ENCODE data around the gene ZNF343.

ZNF343 gene

DNA sequence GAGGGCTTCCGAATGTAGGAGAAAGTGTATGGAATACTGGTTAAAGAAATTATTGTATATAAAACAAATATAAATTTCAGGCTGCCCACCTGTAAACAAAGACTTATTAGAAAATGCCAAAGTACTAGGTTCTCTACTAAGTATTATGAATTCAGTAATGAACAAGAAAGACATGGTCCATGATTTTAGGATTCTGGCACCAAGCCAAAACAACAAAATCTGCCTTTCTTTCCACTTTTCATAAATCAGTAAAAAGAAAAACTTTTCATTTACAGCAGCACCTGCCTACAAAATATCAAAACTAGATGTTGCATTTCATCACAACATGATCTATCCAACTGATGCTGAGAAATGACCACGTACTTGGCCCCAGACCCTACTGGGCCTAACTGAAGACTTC, 23.6 kb downstream of the ZNF343 start:
- TF ChIP-seq, protein P1, sequence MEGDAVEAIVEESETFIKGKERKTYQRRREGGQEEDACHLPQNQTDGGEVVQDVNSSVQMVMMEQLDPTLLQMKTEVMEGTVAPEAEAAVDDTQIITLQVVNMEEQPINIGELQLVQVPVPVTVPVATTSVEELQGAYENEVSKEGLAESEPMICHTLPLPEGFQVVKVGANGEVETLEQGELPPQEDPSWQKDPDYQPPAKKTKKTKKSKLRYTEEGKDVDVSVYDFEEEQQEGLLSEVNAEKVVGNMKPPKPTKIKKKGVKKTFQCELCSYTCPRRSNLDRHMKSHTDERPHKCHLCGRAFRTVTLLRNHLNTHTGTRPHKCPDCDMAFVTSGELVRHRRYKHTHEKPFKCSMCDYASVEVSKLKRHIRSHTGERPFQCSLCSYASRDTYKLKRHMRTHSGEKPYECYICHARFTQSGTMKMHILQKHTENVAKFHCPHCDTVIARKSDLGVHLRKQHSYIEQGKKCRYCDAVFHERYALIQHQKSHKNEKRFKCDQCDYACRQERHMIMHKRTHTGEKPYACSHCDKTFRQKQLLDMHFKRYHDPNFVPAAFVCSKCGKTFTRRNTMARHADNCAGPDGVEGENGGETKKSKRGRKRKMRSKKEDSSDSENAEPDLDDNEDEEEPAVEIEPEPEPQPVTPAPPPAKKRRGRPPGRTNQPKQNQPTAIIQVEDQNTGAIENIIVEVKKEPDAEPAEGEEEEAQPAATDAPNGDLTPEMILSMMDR (IDR thresholded peaks at IDR 0.05; ENCODE audit: extremely low read depth, insufficient read depth, missing control alignments) = no peak
- in situ Hi-C loops (cut with MboI; ENCODE audit: low pct_unique_long_range_greater_than_20kb, low sequenced_read_pairs, unreplicated experiment) = no loop called here
- no peak for DNase-seq (ENCODE audit: low spot score)

GRCh38 chr20:2483504-2483903, 25.2 kb downstream of the ZNF343 start:
- in situ Hi-C loops (cut with MboI; ENCODE audit: low pct_unique_long_range_greater_than_20kb, low sequenced_read_pairs, unreplicated experiment) = no loop called here
- TF ChIP-seq, protein P1 (IDR thresholded peaks at IDR 0.05; ENCODE audit: extremely low read depth, insufficient read depth, missing control alignments) = no peak
- no peak for DNase-seq (ENCODE audit: low spot score)

- in situ Hi-C loops (cut with MboI; ENCODE audit: low pct_unique_long_range_greater_than_20kb, low sequenced_read_pairs, unreplicated experiment) = no loop called here
- TF ChIP-seq, protein P1 (IDR thresholded peaks at IDR 0.05; ENCODE audit: extremely low read depth, insufficient read depth, missing control alignments) = no peak
- DNase-seq (ENCODE audit: low spot score) = no peak
Measured at GRCh38 chr20:2480381-2480780, 28.3 kb downstream of the ZNF343 start.

DNA sequence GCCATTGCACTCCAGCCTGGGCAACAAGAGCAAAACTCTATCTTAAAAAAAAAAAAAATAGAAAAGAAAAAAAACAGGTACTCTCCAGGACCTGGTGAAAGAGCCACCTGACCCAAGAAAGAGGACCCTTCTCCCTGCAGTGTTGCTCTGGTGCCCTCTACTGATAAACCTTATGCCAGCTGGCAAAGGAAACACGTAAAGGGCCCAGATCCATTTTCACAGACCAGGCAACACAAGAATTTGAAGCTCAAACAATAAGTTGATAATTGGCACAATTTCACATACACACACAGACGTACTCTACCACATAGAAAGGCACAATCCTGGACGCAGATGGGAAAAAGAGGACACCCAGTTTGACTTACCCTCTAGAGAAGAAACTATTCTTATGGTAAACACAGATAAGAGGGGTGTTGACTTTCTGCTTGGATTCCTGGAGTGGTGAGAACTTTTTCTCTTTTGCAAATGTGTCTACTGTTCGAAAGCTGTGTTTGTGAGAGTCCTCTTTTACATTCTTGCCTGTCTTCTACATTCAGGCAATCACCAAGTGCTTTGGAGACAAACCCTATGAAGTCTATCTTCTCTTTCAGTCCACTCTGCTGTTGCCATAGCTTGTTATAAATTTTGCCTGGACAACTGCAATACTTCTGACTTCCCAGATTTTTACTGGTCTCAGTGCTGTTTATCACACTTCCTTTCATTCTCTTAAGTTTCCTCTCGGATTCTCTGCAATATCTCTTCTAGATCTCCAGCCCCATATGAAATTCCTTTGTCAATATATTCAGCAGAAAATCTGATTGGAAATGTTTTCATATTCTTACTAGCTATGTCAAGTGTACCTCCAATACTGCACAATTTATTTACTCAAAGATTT, 31.7 kb downstream of the ZNF343 start:
- TF ChIP-seq, protein P1 (IDR thresholded peaks at IDR 0.05; ENCODE audit: extremely low read depth, insufficient read depth, missing control alignments) = no peak
- in situ Hi-C loops (cut with MboI; ENCODE audit: low pct_unique_long_range_greater_than_20kb, low sequenced_read_pairs, unreplicated experiment) = no loop called here
- DNase-seq (ENCODE audit: low spot score) = no peak

GRCh38 chr20:2475850-2476741, 32.6 kb downstream of the ZNF343 start:
- TF ChIP-seq, protein P1 (IDR thresholded peaks at IDR 0.05; ENCODE audit: extremely low read depth, insufficient read depth, missing control alignments) = no peak
- no peak for DNase-seq (ENCODE audit: low spot score)
- in situ Hi-C loops (cut with MboI; ENCODE audit: low pct_unique_long_range_greater_than_20kb, low sequenced_read_pairs, unreplicated experiment) = no loop called here

GRCh38 chr20:2473516-2473915, 35.2 kb downstream of the ZNF343 start:
- DNase-seq (ENCODE audit: low spot score) = no peak
- in situ Hi-C loops (cut with MboI; ENCODE audit: low pct_unique_long_range_greater_than_20kb, low sequenced_read_pairs, unreplicated experiment) = no loop called here
- TF ChIP-seq, protein P1 (IDR thresholded peaks at IDR 0.05; ENCODE audit: extremely low read depth, insufficient read depth, missing control alignments) = no peak

Data from GM13977 (cell line).